ENCODE results near the gene KRTAP27-1.

DNA sequence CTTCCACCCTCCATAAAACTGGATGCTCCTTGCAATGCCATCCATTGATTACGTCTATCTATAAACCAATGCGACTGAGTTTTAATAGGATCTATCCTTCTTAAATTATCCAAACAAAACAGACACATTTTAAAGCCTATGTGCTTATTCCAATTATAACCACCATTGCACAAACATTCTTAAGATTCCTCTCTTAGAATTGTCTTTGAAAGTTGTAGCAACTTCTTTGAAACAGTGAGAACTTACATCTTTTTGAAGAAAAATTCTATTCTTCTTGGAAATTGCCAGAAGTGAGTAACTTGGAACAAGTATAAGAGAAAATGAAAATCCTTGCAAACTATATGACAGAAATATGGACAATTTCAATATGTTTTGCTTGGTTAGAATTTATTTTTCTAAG, 17.3 kb downstream of the KRTAP27-1 start, which contains the start of gene KRTAP26-1:
- TF ChIP-seq, protein P1, sequence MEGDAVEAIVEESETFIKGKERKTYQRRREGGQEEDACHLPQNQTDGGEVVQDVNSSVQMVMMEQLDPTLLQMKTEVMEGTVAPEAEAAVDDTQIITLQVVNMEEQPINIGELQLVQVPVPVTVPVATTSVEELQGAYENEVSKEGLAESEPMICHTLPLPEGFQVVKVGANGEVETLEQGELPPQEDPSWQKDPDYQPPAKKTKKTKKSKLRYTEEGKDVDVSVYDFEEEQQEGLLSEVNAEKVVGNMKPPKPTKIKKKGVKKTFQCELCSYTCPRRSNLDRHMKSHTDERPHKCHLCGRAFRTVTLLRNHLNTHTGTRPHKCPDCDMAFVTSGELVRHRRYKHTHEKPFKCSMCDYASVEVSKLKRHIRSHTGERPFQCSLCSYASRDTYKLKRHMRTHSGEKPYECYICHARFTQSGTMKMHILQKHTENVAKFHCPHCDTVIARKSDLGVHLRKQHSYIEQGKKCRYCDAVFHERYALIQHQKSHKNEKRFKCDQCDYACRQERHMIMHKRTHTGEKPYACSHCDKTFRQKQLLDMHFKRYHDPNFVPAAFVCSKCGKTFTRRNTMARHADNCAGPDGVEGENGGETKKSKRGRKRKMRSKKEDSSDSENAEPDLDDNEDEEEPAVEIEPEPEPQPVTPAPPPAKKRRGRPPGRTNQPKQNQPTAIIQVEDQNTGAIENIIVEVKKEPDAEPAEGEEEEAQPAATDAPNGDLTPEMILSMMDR (IDR thresholded peaks at IDR 0.05), result no peak
- TF ChIP-seq EP300 (IDR thresholded peaks at IDR 0.05) (no peak), POLR2A (IDR thresholded peaks at IDR 0.05) (no peak), POLR2AphosphoS5 (IDR thresholded peaks at IDR 0.05) (no peak)

All from sigmoid colon (tissue), 4 donors.